ENCODE results near the gene SIRT3.
"Not testable (repeated sequence)": the region's sequence is repeated elsewhere in the genome, so short reads cannot be mapped to it uniquely, and the experiment has no call there.

The SIRT3 gene

GRCh38 chr11:240315-240714, 4.2 kb upstream of the SIRT3 start:
- no peak for DNase-seq (ENCODE audit: low read depth, low spot score)

GRCh38 chr11:238346-238745, 2.2 kb upstream of the SIRT3 start:
- not testable (repeated sequence) for DNase-seq (ENCODE audit: low read depth, low spot score)

DNA sequence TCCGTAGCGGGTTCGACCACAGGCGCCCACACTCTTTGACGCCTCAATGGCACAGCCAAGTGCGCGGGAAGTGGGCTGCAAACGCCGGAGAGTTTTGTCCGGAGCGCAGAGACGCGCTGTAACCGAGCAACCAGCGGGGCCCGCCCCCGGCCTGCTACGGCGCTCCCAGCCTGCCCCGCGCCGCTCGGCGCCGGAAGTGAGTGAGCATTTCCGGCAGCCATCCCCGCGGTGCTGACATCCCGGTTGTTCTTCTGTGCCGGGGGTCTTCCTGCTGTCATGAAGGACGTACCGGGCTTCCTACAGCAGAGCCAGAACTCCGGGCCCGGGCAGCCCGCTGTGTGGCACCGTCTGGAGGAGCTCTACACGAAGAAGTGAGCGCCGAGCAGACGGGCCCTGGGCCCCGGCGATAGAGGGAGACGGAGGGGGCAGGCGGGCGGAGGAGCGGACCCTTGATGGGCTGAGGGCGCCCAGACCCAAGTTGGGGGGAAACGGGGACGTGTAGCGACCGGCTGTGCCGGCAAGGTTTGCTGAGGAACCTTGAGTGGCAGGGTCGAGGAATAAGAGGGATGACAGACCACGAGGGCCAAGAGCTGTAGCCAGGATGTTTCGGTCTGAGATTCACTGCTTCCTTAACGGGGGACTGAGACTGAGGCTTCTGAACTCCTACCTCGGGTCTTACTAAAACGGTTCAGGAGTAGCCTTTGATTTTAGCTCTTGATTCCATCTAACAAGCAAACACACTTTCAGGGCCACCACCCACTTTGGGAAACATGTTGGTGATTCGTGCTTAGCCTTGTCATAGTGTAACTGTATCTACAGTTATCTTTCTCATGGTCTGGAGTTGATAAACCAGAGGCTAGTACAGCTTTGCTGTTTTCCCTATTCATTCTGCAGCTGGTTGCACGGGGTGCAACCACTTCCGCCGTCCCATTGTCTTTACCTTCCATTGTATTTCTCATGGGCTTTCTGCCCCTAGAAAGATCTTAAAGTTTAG, 929 bp upstream of the SIRT3 start, which contains the start of gene PSMD13:
PSMD13 (plus strand) TSS at position 203 of the 994 bp plus-strand sequence; CDS start at position 277, 74 bp downstream.
- DNase-seq (ENCODE audit: low read depth, low spot score) = peak; percentile 20

DNA sequence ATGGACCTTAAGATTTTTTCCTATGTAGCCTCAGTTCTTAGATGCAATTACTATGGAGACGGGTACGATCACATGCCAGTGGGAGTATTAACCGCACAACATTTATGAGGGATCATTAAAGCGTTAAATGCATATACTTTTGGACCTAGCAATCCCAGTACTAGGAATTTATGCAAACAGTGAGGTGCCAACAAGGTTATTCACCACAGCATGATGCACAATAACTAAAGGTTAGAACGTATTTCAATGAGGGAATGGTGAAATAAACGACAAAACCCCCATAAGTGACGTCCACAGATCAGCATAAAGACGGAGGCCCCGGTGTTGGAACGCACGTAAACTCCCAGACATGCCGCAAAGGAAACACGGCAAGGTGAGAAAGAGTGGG, 539 bp downstream of the SIRT3 start:
- DNase-seq (ENCODE audit: low read depth, low spot score) = no peak

DNA sequence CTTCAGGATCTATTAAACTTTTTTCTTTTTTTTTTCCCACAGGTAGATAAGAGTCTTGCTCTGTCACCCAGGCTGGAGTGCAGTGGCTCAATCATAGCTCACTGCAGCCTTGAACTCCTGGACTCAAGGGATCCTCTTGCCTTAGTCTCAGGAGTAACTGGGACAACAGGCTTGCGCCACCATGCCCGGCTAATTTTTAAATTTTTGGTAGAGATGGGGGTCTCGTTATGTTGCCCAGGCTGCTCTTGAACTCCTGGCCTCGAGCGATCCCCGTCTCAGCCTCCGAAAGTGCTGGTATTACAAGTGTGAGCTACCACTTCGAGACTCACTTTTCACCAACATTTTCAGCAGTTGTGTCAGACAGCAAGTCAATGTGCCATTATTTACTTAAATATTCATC, 962 bp downstream of the SIRT3 start:
- no peak for DNase-seq (ENCODE audit: low read depth, low spot score)

GRCh38 chr11:232783-233565, 3.2 kb downstream of the SIRT3 start:
- no peak for DNase-seq (ENCODE audit: low read depth, low spot score)

- DNase-seq (ENCODE audit: low read depth, low spot score) = no peak
These were observed 5.7 kb downstream of the SIRT3 start for GRCh38 chr11:230431-230830.

DNA sequence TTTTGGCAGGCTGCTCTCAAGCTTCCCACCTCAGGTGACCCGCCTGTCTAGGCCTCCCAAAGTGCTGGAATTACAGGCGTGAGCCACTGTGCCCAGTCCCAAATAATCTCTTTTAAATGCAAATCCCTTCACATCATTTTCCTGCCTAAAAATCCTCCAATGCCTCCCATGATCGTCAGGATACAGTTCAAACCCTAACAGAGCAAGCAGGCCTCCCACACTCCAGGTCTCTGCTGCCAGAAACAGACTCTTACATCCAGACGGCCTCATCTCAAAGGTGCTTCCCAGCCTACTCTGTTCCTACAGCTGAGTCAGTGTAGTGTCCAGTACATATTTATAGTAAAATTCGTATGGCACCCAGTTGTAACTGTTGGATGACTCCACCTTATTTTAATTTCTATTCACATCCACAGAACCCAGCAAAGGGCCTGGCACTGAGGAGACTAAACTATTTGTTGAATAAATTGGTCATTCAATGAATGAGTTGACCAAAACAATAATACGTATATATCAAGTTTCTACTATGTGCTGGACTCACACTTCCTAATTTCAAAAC, 8.2 kb downstream of the SIRT3 start:
- DNase-seq (ENCODE audit: low read depth, low spot score) = no peak

- DNase-seq (ENCODE audit: low read depth, low spot score) = no peak
These were observed 10.2 kb downstream of the SIRT3 start for GRCh38 chr11:225734-226453.

- DNase-seq (ENCODE audit: low read depth, low spot score) = no peak
These were observed 11.7 kb downstream of the SIRT3 start for GRCh38 chr11:224424-224823.

- DNase-seq (ENCODE audit: low read depth, low spot score) = no peak
These were observed 12.3 kb downstream of the SIRT3 start for GRCh38 chr11:223884-224283.

DNA sequence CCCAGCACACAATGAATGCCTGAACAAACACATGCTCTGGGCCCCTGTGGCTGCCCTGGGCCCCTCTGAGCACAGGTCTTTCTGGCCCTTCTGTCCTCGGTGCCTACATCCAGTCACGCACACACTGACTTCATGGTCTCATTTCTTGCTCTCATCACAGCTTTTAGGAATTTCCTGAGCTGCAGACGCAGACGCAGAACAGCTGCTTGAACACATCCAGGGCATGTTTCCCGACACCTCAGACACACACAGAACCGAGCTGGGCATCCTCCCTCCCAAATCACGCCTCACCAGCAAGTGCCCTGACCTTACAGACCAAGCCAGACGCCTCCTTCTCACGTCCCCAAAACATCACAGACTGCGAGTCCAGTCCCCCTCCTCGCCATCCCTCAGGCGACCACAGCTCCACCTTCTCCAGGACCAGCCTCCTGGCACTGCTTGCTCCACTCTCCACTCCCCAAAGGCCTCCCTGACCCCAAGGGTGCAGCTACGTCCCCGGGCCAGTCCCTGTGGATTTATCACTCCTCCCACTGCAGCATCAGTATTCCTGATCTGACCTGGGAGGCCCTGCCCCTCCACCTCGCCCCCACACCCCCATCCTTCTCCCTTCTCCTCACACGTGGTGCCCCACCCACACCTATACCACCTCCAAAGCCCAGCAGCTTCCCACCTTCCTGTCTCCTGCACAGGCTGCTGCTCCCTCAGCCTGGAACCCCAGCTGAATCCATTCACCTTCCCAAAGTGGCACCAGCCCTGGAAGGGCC, 12.9 kb downstream of the SIRT3 start:
- no peak for DNase-seq (ENCODE audit: low read depth, low spot score)

DNA sequence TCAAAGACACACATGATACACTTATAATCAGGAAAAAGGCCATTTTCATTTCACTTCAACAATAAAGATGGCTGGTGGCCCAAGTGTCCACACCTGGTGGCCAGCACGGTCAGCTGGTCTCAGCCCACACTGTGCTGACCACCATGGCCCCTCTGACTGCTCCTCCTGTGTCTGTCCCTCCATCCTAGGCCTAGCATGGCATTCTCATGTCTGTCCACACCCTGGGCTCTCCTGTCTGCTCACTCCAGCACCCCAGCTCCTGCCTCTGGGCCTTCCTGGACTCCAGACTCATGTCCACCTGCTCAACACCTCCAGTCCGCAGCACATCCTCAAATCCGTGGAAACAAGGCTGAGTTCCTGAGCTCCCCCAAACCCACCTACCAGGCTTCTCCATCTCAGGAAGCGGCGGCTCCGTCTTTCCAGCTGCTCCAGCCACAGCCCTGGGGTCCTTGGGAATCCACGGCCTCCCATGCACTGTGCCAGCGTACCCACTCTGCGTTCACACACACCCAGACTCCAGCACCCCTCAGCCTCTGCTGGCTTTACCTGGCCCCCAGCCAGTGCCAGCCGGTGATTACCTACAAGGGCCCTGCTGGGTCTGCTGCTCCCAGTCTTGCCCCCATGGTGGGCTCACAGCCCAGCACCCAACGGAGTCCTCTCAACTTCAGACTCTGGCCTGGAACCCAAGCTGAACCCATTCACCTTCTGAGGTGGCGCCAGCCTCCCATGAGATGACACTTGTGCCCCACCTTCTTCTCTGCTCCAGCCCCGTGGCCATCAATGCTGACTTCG, 13.9 kb downstream of the SIRT3 start:
- DNase-seq (ENCODE audit: low read depth, low spot score) = no peak

GRCh38 chr11:221539-221938, 14.6 kb downstream of the SIRT3 start:
- no peak for DNase-seq (ENCODE audit: low read depth, low spot score)

GRCh38 chr11:220641-221215, 15.4 kb downstream of the SIRT3 start:
- not testable (repeated sequence) for DNase-seq (ENCODE audit: low read depth, low spot score)

- no peak for DNase-seq (ENCODE audit: low read depth, low spot score)
These were observed 17.1 kb downstream of the SIRT3 start for GRCh38 chr11:218815-219593.

- no peak for DNase-seq (ENCODE audit: low read depth, low spot score)
These were observed 18.4 kb downstream of the SIRT3 start for GRCh38 chr11:217704-218103.

DNA sequence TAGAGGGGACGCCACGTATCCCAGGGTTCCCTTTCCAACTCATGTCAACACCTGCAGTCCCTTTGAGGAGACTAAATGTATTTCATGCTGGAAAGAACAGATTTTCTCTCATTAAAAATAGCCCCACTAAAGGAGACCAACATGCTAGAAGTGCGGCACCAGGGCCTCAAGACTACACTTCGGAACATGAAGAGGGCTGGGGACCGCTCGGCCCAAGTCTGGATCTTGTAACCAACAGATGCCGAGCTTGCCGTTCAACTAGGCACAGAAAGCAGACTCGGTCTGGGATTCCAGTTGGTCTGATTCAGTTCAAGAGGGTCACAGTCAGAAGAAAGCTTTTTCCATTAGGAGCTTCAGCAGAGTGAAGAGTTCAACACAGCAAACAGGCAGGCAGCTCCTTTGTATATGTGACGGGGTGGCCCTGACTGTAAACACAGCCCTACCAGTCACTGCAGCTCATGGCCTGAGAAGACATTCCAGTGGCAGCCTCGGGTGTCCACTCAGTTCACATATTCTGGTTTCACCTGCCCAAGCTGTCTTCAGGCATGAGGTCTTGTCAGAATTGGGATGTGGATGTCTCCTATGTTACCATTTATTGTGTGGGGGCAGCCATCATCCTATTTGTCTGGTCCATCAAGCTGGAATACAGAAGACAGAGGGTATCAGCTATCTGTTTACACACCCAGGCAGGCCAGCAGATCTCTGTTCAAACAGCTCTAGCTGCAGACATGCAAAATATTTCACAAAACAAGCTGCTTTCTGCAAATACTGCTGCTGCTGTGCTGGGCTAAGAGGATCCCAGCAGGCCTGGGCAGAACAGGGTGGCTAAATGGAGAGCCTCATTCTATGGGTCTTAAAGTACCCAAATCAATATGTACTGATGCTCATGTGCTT, 19.8 kb downstream of the SIRT3 start:
- no peak for DNase-seq (ENCODE audit: low read depth, low spot score)

Data from iPS DF 19.7 (cell line).